K562 (cell line): ENCODE data around the gene WWOX. TPM values are rescaled to one million over a fixed set of nuclear protein-coding genes. Genes with fewer than 3 reads are reported as not detected.

Experiments used
- ATAC-seq: fragments of 200-7000 bp; cut with Tn5 transposase; 3 replicates; pipeline ENCODE4 v1.9.1; 2020; ENCODE audit warnings: moderate library complexity
- BruUV-seq: library from RNA; stranded (reverse); fragments of 400-500 nt; replicated peaks from 2 replicates; lab custom pipeline; 2021; lab: Mats Ljungman, UMichigan
- CTCF ChIA-PET: fragments of 300-600 bp; formaldehyde crosslinking; extraction: SDS; loops from one replicate; lab custom pipeline; 2021; ENCODE audit warnings: low intra/inter-chr PET ratio; lab: Yijun Ruan, JAX
- POLR2A ChIA-PET: fragments of 300-600, 350-650 bp; sonication (Branson Sonifier 250); formaldehyde crosslinking; extraction: SDS; loops from one replicate; lab custom pipeline; 2021; ENCODE audit warnings: antibody characterized with exemption, inconsistent platforms; lab: Yijun Ruan, JAX
- DNase-seq, 4 experiments: peaks; one replicate each; pipeline versions ENCODE4 v3.0.0 to v3.0.0-alpha.2; 2011 to 2018; ENCODE audit warnings: low spot score in 3 of 4, mixed read lengths in 3 of 4; ENCODE audit errors: extremely low read depth in 1 of 4
- FAIRE-seq: peaks from 2 replicates; lab custom pipeline; 2011; peaks lifted over from hg19 to GRCh38; lab: Jason Lieb, UNC
- H2AFZ ChIP-seq: 2 replicates; pipeline ENCODE4 v1.6.0; 2011; ENCODE audit warnings: low read depth, low read length, control low read depth, inconsistent platforms
- H3K27ac ChIP-seq: fragments of 200-600 bp; 3 replicates; pipeline ENCODE4 v1.8.0; 2011; ENCODE audit warnings: low read depth, mild to moderate bottlenecking, control low read depth, inconsistent platforms, low read length, moderate library complexity, mixed read lengths; ENCODE audit errors: extremely low read depth
- H3K27me3 ChIP-seq, 2 experiments: fragments of 300-600 bp in 1 of 2; 2 replicates in 1 of 2; 3 replicates in 1 of 2; pipeline versions ENCODE4 v1.6.0 to v1.8.0; 2011; ENCODE audit warnings: inconsistent platforms in 2 of 2, low read length in 2 of 2, mild to moderate bottlenecking in 1 of 2, mixed read lengths in 1 of 2, moderate library complexity in 1 of 2; ENCODE audit not compliant: control insufficient read depth in 2 of 2, insufficient read depth in 2 of 2
- H3K36me3 ChIP-seq: fragments of 300-600 bp; 3 replicates; pipeline ENCODE4 v1.8.0; 2011; ENCODE audit warnings: mild to moderate bottlenecking, low read length, inconsistent platforms; ENCODE audit not compliant: control insufficient read depth, insufficient read depth
- H3K4me1 ChIP-seq, 2 experiments: fragments of 200-600 bp in 1 of 2; replicated peaks in 1 of 2; 2 replicates in 1 of 2; 3 replicates in 1 of 2; pipeline versions ENCODE4 v1.5.1 to v1.8.0; 2011; ENCODE audit warnings: inconsistent platforms in 2 of 2, low read length in 2 of 2, mild to moderate bottlenecking in 1 of 2, mixed read lengths in 1 of 2, moderate library complexity in 1 of 2; ENCODE audit not compliant: control insufficient read depth in 2 of 2, insufficient read depth in 2 of 2
- H3K4me2 ChIP-seq: 2 replicates; pipeline ENCODE4 v1.6.1; 2011; ENCODE audit warnings: low read length, control low read depth, inconsistent platforms, mixed read lengths; ENCODE audit not compliant: insufficient read depth
- H3K4me3 ChIP-seq: fragments of 200-600 bp; sonication (generic), shearing (Covaris generic); 2 replicates; pipeline ENCODE4 v1.5.1; 2016; ENCODE audit warnings: control low read depth, inconsistent platforms
- H3K79me2 ChIP-seq: fragments of 200-600 bp; 3 replicates; pipeline ENCODE4 v1.8.0; 2011; ENCODE audit warnings: low read length, inconsistent platforms; ENCODE audit not compliant: control insufficient read depth, insufficient read depth
- H3K9ac ChIP-seq, 2 experiments: 2 replicates each; pipeline versions ENCODE4 v1.6.0 to v1.6.1; 2011; ENCODE audit warnings: low read depth in 2 of 2, low read length in 2 of 2, control low read depth in 1 of 2, inconsistent platforms in 1 of 2, mild to moderate bottlenecking in 1 of 2, mixed read lengths in 1 of 2; ENCODE audit not compliant: insufficient read depth in 1 of 2
- H3K9me1 ChIP-seq: one replicate; pipeline ENCODE4 v1.6.0; 2011; ENCODE audit warnings: inconsistent platforms, mild to moderate bottlenecking, low read length, moderate library complexity; ENCODE audit not compliant: control insufficient read depth, insufficient read depth
- H3K9me3 ChIP-seq: replicated peaks from 2 replicates; pipeline ENCODE4 v1.5.1; 2011; ENCODE audit warnings: low read depth, low read length, inconsistent platforms; ENCODE audit not compliant: control insufficient read depth, insufficient read depth
- H4K20me1 ChIP-seq: replicated peaks from 2 replicates; pipeline ENCODE4 v1.6.1; 2011; ENCODE audit warnings: low read length, inconsistent platforms, mixed read lengths; ENCODE audit not compliant: control insufficient read depth, insufficient read depth
- KAT8 ChIP-seq: fragments of 450-650 bp; IDR thresholded peaks from 2 replicates; pipeline ENCODE4 v1.6.1; 2016; ENCODE audit warnings: low read depth, mild to moderate bottlenecking
- KDM1A ChIP-seq, 2 experiments: fragments of 450-650 bp; IDR thresholded peaks; 2 replicates each; pipeline ENCODE4 v1.6.1; 2016; ENCODE audit warnings: mild to moderate bottlenecking in 2 of 2
- NUFIP1 ChIP-seq: fragments of 450-650 bp; IDR thresholded peaks from 2 replicates; pipeline ENCODE4 v1.6.1; 2018; ENCODE audit not compliant: partially characterized antibody
- RBM22 ChIP-seq: fragments of 200-400 bp; formaldehyde crosslinking; IDR thresholded peaks from 2 replicates; pipeline ENCODE4 v1.6.1; 2018; ENCODE audit warnings: low read length, low read depth; ENCODE audit not compliant: poor library complexity, severe bottlenecking
- STAG1 ChIP-seq: sonication (generic); formaldehyde crosslinking; IDR thresholded peaks from 2 replicates; pipeline ENCODE4 v1.5.0; 2020; ENCODE audit warnings: missing genetic modification reagents, borderline replicate concordance
- TCF7L2 ChIP-seq: fragments of 150-350 bp; IDR thresholded peaks from 2 replicates; pipeline ENCODE4 v1.6.1; 2016; ENCODE audit warnings: low read depth, mild to moderate bottlenecking, low read length, moderate library complexity
- ZNF212 ChIP-seq: fragments of 450-650 bp; formaldehyde crosslinking; IDR thresholded peaks from 2 replicates; pipeline ENCODE4 v1.4.0; 2020; ENCODE audit warnings: mild to moderate bottlenecking
- ZNF224 ChIP-seq: sonication (generic); formaldehyde crosslinking; IDR thresholded peaks from 2 replicates; pipeline ENCODE4 v1.8.0; 2022; ENCODE audit warnings: mild to moderate bottlenecking, missing genetic modification reagents
- ZNF408 ChIP-seq: fragments of 250-450 bp; sonication (Bioruptor Pico); IDR thresholded peaks from 2 replicates; pipeline ENCODE4 v1.4.0; 2020; ENCODE audit warnings: low read depth, mild to moderate bottlenecking, moderate library complexity
- WGBS: fragments of 100-300 bp; shearing (Covaris generic); methylation state at CpG from one replicate; pipeline ENCODE4 v1.1.6; 2016; ENCODE audit warnings: low coverage, mixed read lengths; ENCODE audit not compliant: insufficient coverage; ENCODE audit errors: missing lambda C conversion rate; 5-methylcytosine and 5-hydroxymethylcytosine counted together
- in situ Hi-C: fragments of 300-500 bp; cut with MboI; formaldehyde crosslinking; loops from 4 replicates; pipeline ENCODE4 v1.15.0; 2018; ENCODE audit warnings: inconsistent platforms, mixed read lengths
- intact Hi-C: fragments of 100-400 bp; cut with micrococcal nuclease; formaldehyde crosslinking; loops from 2 replicates; pipeline ENCODE4 v1.14.2; 2022
- polyA plus RNA-seq, 8 experiments: library from polyadenylated mRNA; depleted of rRNA in 4 of 8; stranded (reverse) in 5 of 8; unstranded in 3 of 8; fragments of >200 nt; fragmentation: Nextera tagmentation in 2 of 8; fragmentation: Illumina TruSeq in 1 of 8; extraction: Ambion mirVana in 2 of 8; extraction: Trizol in 1 of 8; gene quantifications; 2 replicates each; pipeline versions ENCODE4 v1.2.1 to v1.2.3, GENCODE V29; 2011 to 2014; ENCODE audit warnings: inconsistent platforms in 1 of 8, missing spikeins in 1 of 8
- total RNA-seq, 7 experiments: library from RNA; depleted of rRNA in 6 of 7; stranded (reverse); fragments of >200 nt in 6 of 7; fragmentation: Illumina TruSeq in 2 of 7; extraction: Trizol in 2 of 7; gene quantifications; 2 replicates each; pipeline versions ENCODE4 v1.2.1 to v1.2.3, GENCODE V29; 2011 to 2021; ENCODE audit warnings: low replicate concordance in 1 of 7
- TF ChIP-seq, protein P1 (sequence below): fragments of 250-450 bp; sonication (Bioruptor Pico); IDR thresholded peaks from 2 replicates; pipeline ENCODE4 v1.8.0; 2021; ENCODE audit warnings: mild to moderate bottlenecking, moderate library complexity
- TF ChIP-seq, protein P2 (sequence below): IDR thresholded peaks from 3 replicates; pipeline ENCODE4 v1.6.1; 2011; ENCODE audit warnings: borderline replicate concordance, mild to moderate bottlenecking, moderate library complexity; ENCODE audit not compliant: insufficient read length; ENCODE audit errors: extremely low read depth

Gene WWOX
- total and polyA plus RNA-seq, 9 of the 15 experiments (the other 6 are each of a cell fraction or from before 2014, with no cell fraction given): 1.6 to 22.7 (median 8.1) TPM

DNA sequence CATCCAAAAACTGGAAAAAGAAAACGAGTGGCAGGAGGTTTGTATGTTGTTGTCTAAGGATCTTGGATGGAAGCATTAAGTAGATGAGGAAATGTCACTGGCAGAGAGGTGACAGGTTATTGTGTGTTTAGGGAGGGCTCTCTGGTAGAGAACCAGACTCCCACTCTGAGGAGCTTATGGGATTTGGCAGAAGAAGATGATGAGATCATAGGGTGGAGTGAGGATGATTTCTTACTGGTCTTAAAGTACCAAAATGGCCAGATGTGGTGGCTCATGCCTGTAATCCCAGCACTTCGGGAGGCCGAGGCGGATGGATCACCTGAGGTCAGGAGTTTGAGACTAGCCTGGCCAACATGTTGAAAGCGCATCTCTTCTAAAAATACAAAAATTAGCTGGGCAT is 9.0 kb downstream of the WWOX start:
- H4K20me1 ChIP-seq: no peaks in the 10 kb centered on the region
- no peaks in the 10 kb centered on the region for H3K9me1 ChIP-seq
- no peak overlapping the region for H3K27ac ChIP-seq
- H3K4me3 ChIP-seq: no peak overlapping the region
- no peaks in the 10 kb centered on the region for H3K4me1 ChIP-seq
- TF ChIP-seq TCF7L2 (no peak), STAG1 (CRISPR knock-in tag) (no peak), RBM22 (no peak), ZNF408 (CRISPR knock-in tag) (no peak), KDM1A (IDR thresholded peaks at IDR 0.05) (no peak), KAT8 (no peak), ZNF224 (CRISPR knock-in tag) (no peak), ZNF212 (CRISPR knock-in tag) (no peak), NUFIP1 (no peak)
- TF ChIP-seq, protein P1, sequence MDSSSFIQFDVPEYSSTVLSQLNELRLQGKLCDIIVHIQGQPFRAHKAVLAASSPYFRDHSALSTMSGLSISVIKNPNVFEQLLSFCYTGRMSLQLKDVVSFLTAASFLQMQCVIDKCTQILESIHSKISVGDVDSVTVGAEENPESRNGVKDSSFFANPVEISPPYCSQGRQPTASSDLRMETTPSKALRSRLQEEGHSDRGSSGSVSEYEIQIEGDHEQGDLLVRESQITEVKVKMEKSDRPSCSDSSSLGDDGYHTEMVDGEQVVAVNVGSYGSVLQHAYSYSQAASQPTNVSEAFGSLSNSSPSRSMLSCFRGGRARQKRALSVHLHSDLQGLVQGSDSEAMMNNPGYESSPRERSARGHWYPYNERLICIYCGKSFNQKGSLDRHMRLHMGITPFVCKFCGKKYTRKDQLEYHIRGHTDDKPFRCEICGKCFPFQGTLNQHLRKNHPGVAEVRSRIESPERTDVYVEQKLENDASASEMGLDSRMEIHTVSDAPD (CRISPR knock-in tag): no peak
- TF ChIP-seq, protein P2, sequence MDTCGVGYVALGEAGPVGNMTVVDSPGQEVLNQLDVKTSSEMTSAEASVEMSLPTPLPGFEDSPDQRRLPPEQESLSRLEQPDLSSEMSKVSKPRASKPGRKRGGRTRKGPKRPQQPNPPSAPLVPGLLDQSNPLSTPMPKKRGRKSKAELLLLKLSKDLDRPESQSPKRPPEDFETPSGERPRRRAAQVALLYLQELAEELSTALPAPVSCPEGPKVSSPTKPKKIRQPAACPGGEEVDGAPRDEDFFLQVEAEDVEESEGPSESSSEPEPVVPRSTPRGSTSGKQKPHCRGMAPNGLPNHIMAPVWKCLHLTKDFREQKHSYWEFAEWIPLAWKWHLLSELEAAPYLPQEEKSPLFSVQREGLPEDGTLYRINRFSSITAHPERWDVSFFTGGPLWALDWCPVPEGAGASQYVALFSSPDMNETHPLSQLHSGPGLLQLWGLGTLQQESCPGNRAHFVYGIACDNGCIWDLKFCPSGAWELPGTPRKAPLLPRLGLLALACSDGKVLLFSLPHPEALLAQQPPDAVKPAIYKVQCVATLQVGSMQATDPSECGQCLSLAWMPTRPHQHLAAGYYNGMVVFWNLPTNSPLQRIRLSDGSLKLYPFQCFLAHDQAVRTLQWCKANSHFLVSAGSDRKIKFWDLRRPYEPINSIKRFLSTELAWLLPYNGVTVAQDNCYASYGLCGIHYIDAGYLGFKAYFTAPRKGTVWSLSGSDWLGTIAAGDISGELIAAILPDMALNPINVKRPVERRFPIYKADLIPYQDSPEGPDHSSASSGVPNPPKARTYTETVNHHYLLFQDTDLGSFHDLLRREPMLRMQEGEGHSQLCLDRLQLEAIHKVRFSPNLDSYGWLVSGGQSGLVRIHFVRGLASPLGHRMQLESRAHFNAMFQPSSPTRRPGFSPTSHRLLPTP: no peak
- TF ChIP-seq, all 486 proteins: peak for 0
- ATAC-seq (no peak), FAIRE-seq (no peak), DNase-seq (no peak)
- Histone ChIP-seq H3K9me3 (no peaks in the 10 kb centered on the region), H3K36me3 (no peaks in the 10 kb centered on the region), H3K4me2 (no peak overlapping the region), H3K27me3 (no peaks in the 10 kb centered on the region), H2AFZ (no peak overlapping the region), H3K79me2 (no peaks in the 10 kb centered on the region), H3K9ac (no peak overlapping the region)
- intact Hi-C loops: no loop called here
- ChIA-PET CTCF (no interaction called here), POLR2A (interaction anchor here (1.5 kb wide), 1 partner anchor 9 kb away, joined by 5 read pairs; the partner anchor contains the start of gene WWOX)
- WGBS: 84% methylated on average over 5 of the region's 5 CpGs
- in situ Hi-C loops: no loop called here
- no TSS peak for BruUV-seq
